CD4-positive, alpha-beta T cell (primary cell): ENCODE measurements around the gene NUP214. TPM values are rescaled to one million over a fixed set of nuclear protein-coding genes. Genes with fewer than 3 reads are reported as not detected.
A peak's percentile ranks its signal among the peaks of the same experiment; 100 is the strongest.
"Not testable (repeated sequence)": the region's sequence is repeated elsewhere in the genome, so short reads cannot be mapped to it uniquely, and the experiment has no call there.

Experiments used
- ATAC-seq: fragments of 200-7000 bp; cut with Tn5 transposase; one replicate; pipeline ENCODE4 v1.10.0; 2022; ENCODE audit warnings: mild to moderate bottlenecking; ENCODE audit not compliant: poor library complexity
- CTCF ChIA-PET: fragments of 350-600 bp; sonication (Branson Sonifier 250); formaldehyde crosslinking; loops from one replicate; lab custom pipeline; 2021; ENCODE audit warnings: antibody characterized with exemption, inconsistent platforms; lab: Charles Lee
- POLR2A ChIA-PET: fragments of 350-600 bp; sonication (Branson Sonifier 250); formaldehyde crosslinking; loops from one replicate; lab custom pipeline; 2021; ENCODE audit warnings: antibody characterized with exemption, inconsistent platforms; lab: Charles Lee
- DNase-seq, 14 experiments: peaks; one replicate each; pipeline ENCODE4 v3.0.0-alpha.2; 2013 to 2020; ENCODE audit warnings: mixed read lengths in 2 of 14
- H3K27ac ChIP-seq, 2 donors: one replicate each; pipeline versions ENCODE4 v1.5.1 to v1.7.0; 2013; ENCODE audit warnings: low read length in 2 of 2, low read depth in 1 of 2, mild to moderate bottlenecking in 1 of 2
- H3K27me3 ChIP-seq, 2 experiments: 1 replicate in 1 of 2; 2 replicates in 1 of 2; pipeline versions ENCODE4 v1.6.1 to v1.7.0; 2013; ENCODE audit warnings: low read length in 2 of 2, control low read depth in 1 of 2, mild to moderate bottlenecking in 1 of 2, moderate library complexity in 1 of 2; ENCODE audit not compliant: insufficient read depth in 2 of 2, control insufficient read depth in 1 of 2
- H3K36me3 ChIP-seq: one replicate; pipeline ENCODE4 v1.6.1; 2013; ENCODE audit warnings: low read length, control low read depth; ENCODE audit not compliant: insufficient read depth
- H3K4me1 ChIP-seq: one replicate; pipeline ENCODE4 v1.6.1; 2013; ENCODE audit warnings: low read length, control low read depth; ENCODE audit not compliant: insufficient read depth
- H3K4me3 ChIP-seq: one replicate; pipeline ENCODE4 v1.5.1; 2013; ENCODE audit warnings: mild to moderate bottlenecking, low read length, moderate library complexity
- H3K9me3 ChIP-seq, 2 experiments: 1 replicate in 1 of 2; 2 replicates in 1 of 2; pipeline versions ENCODE4 v1.6.1 to v1.7.0; 2013; ENCODE audit warnings: low read length in 2 of 2, mild to moderate bottlenecking in 2 of 2, control low read depth in 1 of 2, moderate library complexity in 1 of 2; ENCODE audit not compliant: control insufficient read depth in 1 of 2, insufficient read depth in 1 of 2
- H3K27ac Mint-ChIP-seq: one replicate; pipeline ENCODE4 v1.8.0; 2020; ENCODE audit warnings: mixed read lengths
- H3K27me3 Mint-ChIP-seq: one replicate; pipeline ENCODE4 v1.8.0; 2021; ENCODE audit warnings: mixed read lengths
- H3K36me3 Mint-ChIP-seq: one replicate; pipeline ENCODE4 v1.8.0; 2021; ENCODE audit warnings: low read depth, mixed read lengths
- H3K4me1 Mint-ChIP-seq: one replicate; pipeline ENCODE4 v1.8.0; 2021; ENCODE audit warnings: low read depth, mixed read lengths
- H3K4me3 Mint-ChIP-seq: one replicate; pipeline ENCODE4 v1.8.0; 2020; ENCODE audit warnings: mild to moderate bottlenecking, mixed read lengths
- H3K9me3 Mint-ChIP-seq: one replicate; pipeline ENCODE4 v1.8.0; 2020; ENCODE audit warnings: mixed read lengths
- intact Hi-C, 2 experiments: fragments of 100-400 bp; cut with DNase I in 1 of 2; cut with micrococcal nuclease in 1 of 2; formaldehyde crosslinking; loops; one replicate each; pipeline versions ENCODE4 v1.15.1 to v1.9.0; 2023 to 2025; cut with DNase I, micrococcal nuclease
- total RNA-seq, 174 experiments: library from RNA in 2 of 174; stranded (reverse) in 2 of 174; gene quantifications; one replicate each; pipeline ENCODE4 v1.2.3 and lab custom pipeline; 2021 to 2026
- TF ChIP-seq, protein P1 (sequence below): fragments of 200-600 bp; IDR thresholded peaks from one replicate; pipeline ENCODE4 v1.8.0; 2022; ENCODE audit warnings: antibody characterized with exemption, mild to moderate bottlenecking

The NUP214 gene
- total RNA-seq, 2 experiments from 2014 or later: 105 to 107 TPM

DNA sequence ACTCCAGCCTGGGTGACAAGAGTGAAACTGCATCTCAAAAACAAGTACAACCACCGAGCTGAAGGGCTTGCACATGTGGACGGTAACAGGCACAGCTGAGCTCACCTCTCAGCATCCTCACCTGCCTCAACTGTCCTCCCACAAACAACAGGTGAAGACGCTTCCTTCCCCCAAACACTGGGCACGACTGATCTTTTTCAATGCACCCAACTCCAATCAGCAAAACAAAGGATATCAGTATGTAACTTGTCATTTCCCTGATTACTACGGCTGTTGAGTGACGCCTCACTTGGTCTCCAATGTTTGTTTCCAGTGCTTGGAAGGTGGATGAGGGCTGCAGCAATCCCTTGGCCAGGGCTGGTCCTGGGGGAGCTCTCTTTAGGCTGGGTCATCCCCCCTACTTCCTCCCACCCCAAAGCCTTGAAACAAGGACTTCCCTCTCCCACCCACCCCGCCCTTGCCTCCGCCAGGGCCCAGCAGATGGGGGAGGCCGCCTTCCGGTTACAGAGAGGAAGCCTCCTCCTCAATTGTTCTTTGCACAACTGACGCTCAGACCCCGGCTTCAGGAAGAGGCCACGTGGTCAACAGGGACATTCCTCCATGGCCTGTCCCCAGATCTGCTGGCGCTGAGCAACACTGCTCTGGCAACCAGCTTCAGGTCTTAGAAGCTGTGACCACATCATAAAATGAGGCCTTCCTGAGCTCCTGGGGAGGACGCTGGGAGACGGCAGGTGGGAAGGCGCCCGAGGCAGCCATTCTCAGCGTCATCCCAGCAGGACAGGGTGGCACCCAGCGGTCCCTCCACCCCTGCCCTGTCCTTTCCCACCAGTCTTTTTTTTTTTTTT is 145.0 kb downstream of the NUP214 start:
- H3K27me3 Mint-ChIP-seq: no peaks in the 10 kb centered on the region
- no peaks in the 10 kb centered on the region for H3K9me3 Mint-ChIP-seq
- intact Hi-C loops: loop anchor here (5.0 to 10.0 kb wide), 2 partner anchors 64 to 127 kb away; no protein-coding TSS in a partner anchor

DNA sequence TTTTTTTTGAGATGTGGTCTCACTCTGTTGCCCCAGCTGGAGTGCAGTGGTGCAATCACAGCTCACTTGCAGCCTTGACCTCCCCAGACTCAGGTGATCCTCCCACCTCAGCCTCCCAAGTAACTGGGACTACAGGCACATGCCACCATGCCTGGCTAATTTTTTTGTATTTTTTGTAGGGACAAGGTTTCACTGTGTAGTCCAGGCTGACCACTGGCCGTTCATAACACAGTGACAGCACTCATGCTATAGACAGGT is 145.6 kb downstream of the NUP214 start:
- H3K27ac ChIP-seq: peak overlapping the region; percentile 83 to 94
- not testable (repeated sequence) for H3K9me3 Mint-ChIP-seq, H3K27me3 ChIP-seq, ATAC-seq, H3K9me3 ChIP-seq, DNase-seq, H3K27me3 Mint-ChIP-seq
- peak overlapping the region; percentile 97 for H3K4me3 Mint-ChIP-seq
- H3K4me1 ChIP-seq: peaks cover 69% of the 10 kb centered on the region
- ChIA-PET POLR2A (interaction anchor here (2.2 to 14.3 kb wide), 7 partner anchors 9 to 135 kb away, joined by 5 to 738 read pairs (median 20); no protein-coding TSS in a partner anchor), CTCF (interaction anchor here (0.7 to 3.0 kb wide), 2 partner anchors 14 to 36 kb away, joined by 3 to 18 read pairs; no protein-coding TSS in a partner anchor)
- peaks cover 58% of the 10 kb centered on the region for H3K4me1 Mint-ChIP-seq
- peak overlapping the region; percentile 99 for H3K4me3 ChIP-seq
- intact Hi-C loops: loop anchor here (5.0 to 10.0 kb wide), 2 partner anchors 64 to 126 kb away; no protein-coding TSS in a partner anchor
- H3K36me3 ChIP-seq: peaks cover 47% of the 10 kb centered on the region
- H3K36me3 Mint-ChIP-seq: peaks cover 75% of the 10 kb centered on the region
- H3K27ac Mint-ChIP-seq: peak overlapping the region; percentile 100

More for the DNA sequence above, 145.0 kb downstream of the NUP214 start:
- Mint-ChIP-seq H3K4me3 (peak overlapping the region; percentile 97), H3K4me1 (peaks cover 60% of the 10 kb centered on the region), H3K27ac (peak overlapping the region; percentile 100), H3K36me3 (peaks cover 70% of the 10 kb centered on the region)
- peak; percentile 11 for ATAC-seq
- CTCF ChIA-PET: interaction anchor here (0.7 to 3.0 kb wide), 3 partner anchors 14 to 35 kb away, joined by 3 to 18 read pairs (median 4); no protein-coding TSS in a partner anchor
- Histone ChIP-seq H3K36me3 (peaks cover 49% of the 10 kb centered on the region), H3K9me3 (no peaks in the 10 kb centered on the region), H3K27ac (peak overlapping the region; percentile 83 to 94), H3K4me3 (peak overlapping the region; percentile 99), H3K4me1 (peaks cover 74% of the 10 kb centered on the region), H3K27me3 (no peaks in the 10 kb centered on the region)
- DNase-seq: peak in 9 of 14 experiments; percentile 44 to 80 (median 59)
- TF ChIP-seq, protein P1, sequence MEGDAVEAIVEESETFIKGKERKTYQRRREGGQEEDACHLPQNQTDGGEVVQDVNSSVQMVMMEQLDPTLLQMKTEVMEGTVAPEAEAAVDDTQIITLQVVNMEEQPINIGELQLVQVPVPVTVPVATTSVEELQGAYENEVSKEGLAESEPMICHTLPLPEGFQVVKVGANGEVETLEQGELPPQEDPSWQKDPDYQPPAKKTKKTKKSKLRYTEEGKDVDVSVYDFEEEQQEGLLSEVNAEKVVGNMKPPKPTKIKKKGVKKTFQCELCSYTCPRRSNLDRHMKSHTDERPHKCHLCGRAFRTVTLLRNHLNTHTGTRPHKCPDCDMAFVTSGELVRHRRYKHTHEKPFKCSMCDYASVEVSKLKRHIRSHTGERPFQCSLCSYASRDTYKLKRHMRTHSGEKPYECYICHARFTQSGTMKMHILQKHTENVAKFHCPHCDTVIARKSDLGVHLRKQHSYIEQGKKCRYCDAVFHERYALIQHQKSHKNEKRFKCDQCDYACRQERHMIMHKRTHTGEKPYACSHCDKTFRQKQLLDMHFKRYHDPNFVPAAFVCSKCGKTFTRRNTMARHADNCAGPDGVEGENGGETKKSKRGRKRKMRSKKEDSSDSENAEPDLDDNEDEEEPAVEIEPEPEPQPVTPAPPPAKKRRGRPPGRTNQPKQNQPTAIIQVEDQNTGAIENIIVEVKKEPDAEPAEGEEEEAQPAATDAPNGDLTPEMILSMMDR: no peak
- POLR2A ChIA-PET: interaction anchor here (1.0 to 14.3 kb wide), 8 partner anchors 9 to 136 kb away, joined by 3 to 738 read pairs (median 14); no protein-coding TSS in a partner anchor

- CTCF ChIA-PET: interaction anchor here (2.7 to 3.0 kb wide), 2 partner anchors 15 to 64 kb away, joined by 9 to 18 read pairs; no protein-coding TSS in a partner anchor
- H3K27ac Mint-ChIP-seq: peak overlapping the region; percentile 100
Observed at GRCh38 chr9:131271506-131271931, 146.1 kb downstream of the NUP214 start.

More at GRCh38 chr9:131271506-131271931, 146.1 kb downstream of the NUP214 start:
- no peaks in the 10 kb centered on the region for H3K9me3 Mint-ChIP-seq
- Histone ChIP-seq H3K27ac (peak overlapping the region; percentile 83 to 94), H3K27me3 (no peaks in the 10 kb centered on the region), H3K36me3 (peaks cover 46% of the 10 kb centered on the region), H3K9me3 (no peaks in the 10 kb centered on the region), H3K4me3 (peak overlapping the region; percentile 99), H3K4me1 (peaks cover 63% of the 10 kb centered on the region)
- intact Hi-C loops: loop anchor here (5.0 to 10.0 kb wide), 2 partner anchors 63 to 126 kb away; no protein-coding TSS in a partner anchor
- TF ChIP-seq, protein P1: no peak
- peak in 1 of 14 experiments; percentile 29 for DNase-seq
- POLR2A ChIA-PET: interaction anchor here (0.7 to 14.3 kb wide), 10 partner anchors 8 to 134 kb away, joined by 3 to 738 read pairs (median 8); no protein-coding TSS in a partner anchor
- no peaks in the 10 kb centered on the region for H3K27me3 Mint-ChIP-seq
- H3K4me1 Mint-ChIP-seq: peaks cover 52% of the 10 kb centered on the region
- no peak for ATAC-seq
- peaks cover 74% of the 10 kb centered on the region for H3K36me3 Mint-ChIP-seq
- peak overlapping the region; percentile 97 for H3K4me3 Mint-ChIP-seq
